BLaER1 treated with 17β-estradiol and CSF1 and Interleukin-3, amounts not matched to agents 10 nM and 100 nM (cell line): ENCODE measurements around the gene ZFYVE28.

Source experiments
- H3K27ac ChIP-seq, 11 experiments: shearing (Covaris generic); formaldehyde crosslinking; 2 replicates each; pipeline ENCODE4 v1.8.1; 2022
- H3K27me3 ChIP-seq, 11 experiments: shearing (Covaris generic); formaldehyde crosslinking; 2 replicates each; pipeline ENCODE4 v1.8.1; 2022
- H3K36me3 ChIP-seq, 11 experiments: shearing (Covaris generic); formaldehyde crosslinking; 2 replicates each; pipeline ENCODE4 v1.8.1; 2022
- H3K4me1 ChIP-seq, 10 experiments: shearing (Covaris generic); formaldehyde crosslinking; 2 replicates each; pipeline ENCODE4 v1.8.1; 2022
- H3K4me2 ChIP-seq, 11 experiments: shearing (Covaris generic); formaldehyde crosslinking; 2 replicates each; pipeline ENCODE4 v1.8.1; 2022
- H3K4me3 ChIP-seq, 10 experiments: shearing (Covaris generic); formaldehyde crosslinking; 2 replicates each; pipeline ENCODE4 v1.8.1; 2022
- H3K9ac ChIP-seq, 11 experiments: shearing (Covaris generic); formaldehyde crosslinking; 2 replicates each; pipeline ENCODE4 v1.8.1; 2022
- H3K9me3 ChIP-seq, 11 experiments: shearing (Covaris generic); formaldehyde crosslinking; replicated peaks in 1 of 11; 2 replicates each; pipeline ENCODE4 v1.8.1; 2022
- H4K20me1 ChIP-seq, 11 experiments: shearing (Covaris generic); formaldehyde crosslinking; 2 replicates each; pipeline ENCODE4 v1.8.1; 2022
- Cebpa-rat ChIP-seq, 11 experiments: shearing (Covaris generic); IDR thresholded peaks; 2 replicates each; pipeline ENCODE4 v1.8.1; 2022

ZFYVE28 gene

DNA sequence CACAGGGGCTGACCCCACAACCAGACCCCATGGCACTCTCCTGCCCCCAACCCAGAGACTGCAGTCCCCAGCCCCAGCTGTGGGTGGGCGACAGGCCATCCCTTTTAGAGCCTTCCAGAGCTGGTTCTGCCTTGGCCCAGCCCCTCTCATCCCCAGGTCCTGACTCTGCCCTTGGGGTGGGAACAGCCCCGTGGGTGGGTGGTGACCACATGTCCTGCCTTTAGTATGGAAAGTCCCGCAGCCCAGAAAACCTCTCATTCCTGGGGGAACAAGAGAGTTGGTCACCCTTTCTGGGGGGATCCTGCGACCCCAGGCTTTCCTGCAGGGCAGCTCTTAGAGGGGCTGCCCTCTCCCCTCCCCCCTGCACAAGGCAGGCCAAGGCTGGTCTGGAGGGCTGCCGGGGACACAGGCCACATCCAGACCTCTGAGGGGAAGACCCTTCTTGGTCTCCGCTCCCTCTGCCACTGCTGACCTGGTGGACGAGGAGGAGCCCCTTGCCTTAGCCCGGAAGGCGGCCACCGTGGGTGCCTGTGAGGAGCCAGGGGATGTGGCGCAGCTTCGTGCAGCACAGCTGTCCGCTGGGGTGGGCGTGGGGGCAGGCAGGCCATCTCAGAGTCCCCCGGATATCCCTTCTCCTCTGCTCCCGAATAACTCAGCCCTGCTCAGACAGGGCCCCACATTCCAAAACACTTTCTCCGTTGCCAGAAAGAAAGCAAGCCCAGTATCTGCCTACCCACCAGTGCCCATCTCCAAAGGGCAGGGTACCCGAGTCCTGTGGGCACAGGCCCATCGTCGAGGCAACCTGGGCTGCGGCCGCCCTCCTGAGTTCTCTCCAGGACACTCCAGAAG is 149.9 kb downstream of the ZFYVE28 start:
- TF ChIP-seq Cebpa-rat (IDR thresholded peaks at IDR 0.05): no peak
- Histone ChIP-seq H3K4me3 (no peak overlapping the region), H3K27me3 (no peaks in the 10 kb centered on the region), H3K36me3 (no peaks in the 10 kb centered on the region), H3K4me2 (no peak overlapping the region), H3K4me1 (peaks cover 9 to 27% (median 22%) of the 10 kb centered on the region in 10 experiments; a peak in 16 of 20 replicates), H3K27ac (no peak overlapping the region), H3K9me3 (no peaks in the 10 kb centered on the region), H3K9ac (no peak overlapping the region), H4K20me1 (no peaks in the 10 kb centered on the region)

- Histone ChIP-seq H3K4me2 (no peak overlapping the region), H3K9ac (no peak overlapping the region), H3K4me1 (peaks cover 13 to 28% (median 24%) of the 10 kb centered on the region in 10 experiments), H4K20me1 (no peaks in the 10 kb centered on the region), H3K9me3 (no peaks in the 10 kb centered on the region), H3K27me3 (no peaks in the 10 kb centered on the region), H3K27ac (no peak overlapping the region), H3K4me3 (no peak overlapping the region), H3K36me3 (no peaks in the 10 kb centered on the region)
- TF ChIP-seq Cebpa-rat (IDR thresholded peaks at IDR 0.05): no peak
Measured at GRCh38 chr4:2267841-2268240, 150.6 kb downstream of the ZFYVE28 start.

- Histone ChIP-seq H3K4me2 (no peak overlapping the region), H3K9ac (no peak overlapping the region), H3K9me3 (no peaks in the 10 kb centered on the region), H3K27ac (no peak overlapping the region), H3K36me3 (no peaks in the 10 kb centered on the region), H4K20me1 (no peaks in the 10 kb centered on the region), H3K27me3 (no peaks in the 10 kb centered on the region), H3K4me1 (peaks cover 10 to 26% (median 22%) of the 10 kb centered on the region in 10 experiments), H3K4me3 (no peak overlapping the region)
- TF ChIP-seq Cebpa-rat (IDR thresholded peaks at IDR 0.05): no peak
Measured at GRCh38 chr4:2267320-2267811, 151.1 kb downstream of the ZFYVE28 start.

DNA sequence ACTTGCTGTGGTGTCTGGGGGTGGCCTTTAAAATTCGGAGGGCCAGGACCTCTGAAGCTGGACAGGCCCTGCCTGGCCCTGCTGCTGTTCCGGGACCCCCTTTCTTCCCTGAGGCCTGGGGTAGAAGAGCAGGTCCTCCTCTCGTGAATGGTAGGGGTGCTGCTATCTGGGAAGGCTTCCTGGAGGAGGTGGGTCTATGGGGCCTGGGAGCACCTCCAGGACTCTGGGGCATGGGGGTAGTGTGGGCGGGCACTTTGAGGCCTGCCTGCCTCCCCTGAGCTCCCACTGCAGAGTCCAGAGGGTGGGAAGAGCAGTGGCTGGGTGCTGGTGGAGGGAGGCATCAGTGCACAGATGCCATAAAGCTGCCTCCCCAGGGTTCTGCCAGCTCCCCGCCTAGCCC is 151.6 kb downstream of the ZFYVE28 start:
- Histone ChIP-seq H3K4me2 (no peak overlapping the region), H3K9ac (no peak overlapping the region), H3K27ac (no peak overlapping the region), H4K20me1 (no peaks in the 10 kb centered on the region), H3K9me3 (no peaks in the 10 kb centered on the region), H3K4me1 (peaks cover 9 to 24% (median 21%) of the 10 kb centered on the region in 10 experiments), H3K36me3 (no peaks in the 10 kb centered on the region), H3K27me3 (no peaks in the 10 kb centered on the region), H3K4me3 (no peak overlapping the region)
- no peak for TF ChIP-seq Cebpa-rat (IDR thresholded peaks at IDR 0.05)

DNA sequence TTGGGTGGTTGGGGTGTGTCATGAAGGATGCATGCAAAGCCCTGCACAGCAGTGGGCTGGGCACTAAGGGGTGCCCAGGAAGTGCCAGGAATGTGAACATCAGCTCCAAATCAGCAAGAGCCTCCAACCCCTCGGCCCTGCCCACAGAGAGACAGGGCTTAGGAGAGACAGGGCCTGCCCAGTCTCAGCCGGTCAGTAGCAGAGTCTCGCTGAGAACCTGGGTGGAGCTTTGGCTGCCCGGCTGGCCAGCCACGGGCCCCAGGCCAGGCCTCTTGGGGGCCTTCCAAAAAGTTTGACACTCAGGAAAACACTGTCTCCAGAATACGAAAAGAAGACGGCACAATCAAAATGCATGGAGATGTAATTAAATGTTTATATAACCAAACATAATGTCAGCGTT is 152.3 kb downstream of the ZFYVE28 start:
- no peak for TF ChIP-seq Cebpa-rat (IDR thresholded peaks at IDR 0.05)
- Histone ChIP-seq H3K9me3 (no peaks in the 10 kb centered on the region), H3K27me3 (no peaks in the 10 kb centered on the region), H3K4me2 (no peak overlapping the region), H3K4me1 (peaks cover 9 to 24% (median 21%) of the 10 kb centered on the region in 10 experiments), H4K20me1 (peaks cover 0 to 2% (median 1%) of the 10 kb centered on the region in 11 experiments; a peak in 17 of 22 replicates), H3K4me3 (no peak overlapping the region), H3K27ac (no peak overlapping the region), H3K36me3 (no peaks in the 10 kb centered on the region), H3K9ac (no peak overlapping the region)

DNA sequence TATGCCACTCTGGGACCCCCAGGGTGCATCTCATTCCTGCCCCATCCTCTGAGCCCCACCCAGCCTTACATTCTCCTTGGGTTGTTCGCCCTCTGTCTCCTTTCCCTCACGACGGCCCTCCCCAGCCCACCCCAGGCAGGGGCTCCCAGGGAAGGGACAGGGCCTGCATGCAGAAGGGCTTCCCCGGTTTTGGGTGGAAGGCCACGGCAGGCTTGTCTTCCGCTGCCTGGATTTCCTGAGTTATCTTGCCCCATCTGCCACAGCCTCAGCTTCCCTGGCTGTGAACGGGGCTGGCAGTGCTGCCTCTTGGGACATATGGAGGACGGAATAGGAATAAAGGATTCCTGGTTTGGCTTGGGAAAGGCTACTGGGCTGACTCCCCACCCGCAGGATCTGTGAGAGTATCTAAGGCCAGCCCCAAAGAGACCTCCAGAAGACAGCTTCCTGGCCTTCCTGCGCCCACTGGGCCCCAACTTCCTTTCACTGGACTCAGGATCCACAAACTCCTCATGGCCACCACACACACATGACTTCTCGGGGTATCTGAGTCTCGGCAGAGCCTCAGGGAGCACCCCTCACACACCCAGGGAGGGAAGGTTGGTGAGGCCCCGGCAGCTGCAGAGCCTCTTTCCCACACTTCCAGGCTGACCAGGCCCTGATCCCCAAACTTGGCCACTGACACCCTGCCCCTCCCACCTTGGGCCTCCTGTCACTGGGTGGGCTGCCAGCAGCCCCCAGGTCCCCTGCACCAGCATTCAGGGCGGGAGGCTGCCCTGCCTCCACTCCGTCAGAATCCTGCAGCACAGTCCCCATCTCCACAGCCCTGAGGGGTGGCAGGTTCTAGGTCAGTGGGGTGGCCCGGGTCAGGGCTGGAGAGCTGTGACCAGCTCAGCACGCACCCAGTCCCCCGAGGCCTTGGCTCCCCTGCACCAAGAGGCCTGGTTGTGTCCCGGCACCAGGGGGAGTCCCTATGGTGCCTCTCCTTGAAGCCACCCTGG is 153.0 kb downstream of the ZFYVE28 start:
- Histone ChIP-seq H4K20me1 (peaks cover 0 to 9% (median 9%) of the 10 kb centered on the region in 11 experiments; a peak in 20 of 22 replicates), H3K4me2 (no peak overlapping the region), H3K27ac (no peak overlapping the region), H3K4me3 (no peak overlapping the region), H3K9me3 (no peaks in the 10 kb centered on the region), H3K9ac (no peak overlapping the region; a peak in 1 of 22 replicates), H3K27me3 (no peaks in the 10 kb centered on the region), H3K4me1 (peaks cover 14 to 31% (median 28%) of the 10 kb centered on the region in 10 experiments), H3K36me3 (0 out of 22 replicates have a peak, but pooled peaks cover 0 to 1% (median 0%) of the 10 kb centered on the region in 11 experiments)
- no peak for TF ChIP-seq Cebpa-rat (IDR thresholded peaks at IDR 0.05)

- TF ChIP-seq Cebpa-rat (IDR thresholded peaks at IDR 0.05): no peak
- Histone ChIP-seq H3K9ac (no peak overlapping the region), H3K4me2 (peak overlapping the region in 7 of 11 experiments; percentile 15 to 99 (median 96); a peak in 8 of 22 replicates), H3K36me3 (peaks cover 0 to 8% (median 0%) of the 10 kb centered on the region in 11 experiments; a peak in 5 of 22 replicates), H4K20me1 (peaks cover 8 to 18% (median 17%) of the 10 kb centered on the region in 11 experiments; a peak in 21 of 22 replicates), H3K27me3 (no peaks in the 10 kb centered on the region), H3K27ac (no peak overlapping the region), H3K9me3 (no peaks in the 10 kb centered on the region), H3K4me3 (no peak overlapping the region), H3K4me1 (peaks cover 22 to 40% (median 36%) of the 10 kb centered on the region in 10 experiments)
Measured at GRCh38 chr4:2264481-2265041, 153.9 kb downstream of the ZFYVE28 start.

DNA sequence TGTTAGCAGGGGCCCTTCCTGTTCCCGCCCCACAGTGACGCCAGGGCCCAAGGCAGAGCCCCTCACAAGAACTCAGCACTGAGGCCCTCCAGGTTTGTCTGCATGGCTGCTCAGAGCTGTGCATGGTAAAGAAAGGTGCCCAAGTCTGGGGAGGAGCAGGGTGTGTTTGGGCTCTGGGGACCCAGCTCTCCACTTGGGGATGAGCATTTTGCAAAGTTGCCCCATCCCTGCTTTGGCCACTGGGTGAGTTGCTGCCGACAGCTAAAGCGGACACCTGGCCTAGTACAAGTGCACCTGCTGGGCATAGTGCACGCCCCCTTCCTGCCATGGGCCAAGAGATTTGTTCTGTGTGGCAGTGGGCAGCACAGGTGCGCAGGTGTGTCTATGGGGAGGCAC is 154.5 kb downstream of the ZFYVE28 start:
- Histone ChIP-seq H3K27ac (no peak overlapping the region), H3K9me3 (no peaks in the 10 kb centered on the region), H3K27me3 (no peaks in the 10 kb centered on the region), H3K4me2 (peak overlapping the region in 9 of 11 experiments; percentile 15 to 99 (median 96); a peak in 10 of 22 replicates), H3K4me1 (peaks cover 29 to 46% (median 42%) of the 10 kb centered on the region in 10 experiments), H4K20me1 (peaks cover 14 to 24% (median 24%) of the 10 kb centered on the region in 11 experiments), H3K36me3 (peaks cover 0 to 14% (median 6%) of the 10 kb centered on the region in 11 experiments; a peak in 9 of 22 replicates), H3K4me3 (no peak overlapping the region), H3K9ac (no peak overlapping the region)
- no peak for TF ChIP-seq Cebpa-rat (IDR thresholded peaks at IDR 0.05)
